Measurements from ENCODE around the gene MCUR1.
"Not testable (repeated sequence)": the region's sequence is repeated elsewhere in the genome, so short reads cannot be mapped to it uniquely, and the experiment has no call there.

Gene MCUR1

GRCh38 chr6:13776602-13777001 lies 37.8 kb downstream of the MCUR1 start:
- no peak for DNase-seq (ENCODE audit: low read depth, low spot score)

- DNase-seq (ENCODE audit: low read depth, low spot score) = not testable (repeated sequence)
These were observed 38.9 kb downstream of the MCUR1 start for GRCh38 chr6:13775466-13775865.

- not testable (repeated sequence) for DNase-seq (ENCODE audit: low read depth, low spot score)
These were observed 41.9 kb downstream of the MCUR1 start for GRCh38 chr6:13772358-13773030.

- DNase-seq (ENCODE audit: low read depth, low spot score) = no peak
These were observed 44.7 kb downstream of the MCUR1 start for GRCh38 chr6:13769655-13770053.

GRCh38 chr6:13769034-13769654 lies 45.2 kb downstream of the MCUR1 start:
- no peak for DNase-seq (ENCODE audit: low read depth, low spot score)

- DNase-seq (ENCODE audit: low read depth, low spot score) = no peak
These were observed 47.1 kb downstream of the MCUR1 start for GRCh38 chr6:13767121-13767808.

- DNase-seq (ENCODE audit: low read depth, low spot score) = no peak
These were observed 48.1 kb downstream of the MCUR1 start for GRCh38 chr6:13766201-13766634.

- no peak for DNase-seq (ENCODE audit: low read depth, low spot score)
These were observed 48.8 kb downstream of the MCUR1 start for GRCh38 chr6:13765570-13765969.

GRCh38 chr6:13764996-13765395 lies 49.4 kb downstream of the MCUR1 start:
- DNase-seq (ENCODE audit: low read depth, low spot score) = no peak

GRCh38 chr6:13763740-13764381 lies 50.5 kb downstream of the MCUR1 start:
- DNase-seq (ENCODE audit: low read depth, low spot score) = no peak

GRCh38 chr6:13762611-13763441 lies 51.5 kb downstream of the MCUR1 start:
- no peak for DNase-seq (ENCODE audit: low read depth, low spot score)

GRCh38 chr6:13761361-13762036 lies 52.9 kb downstream of the MCUR1 start:
- no peak for DNase-seq (ENCODE audit: low read depth, low spot score)

GRCh38 chr6:13760307-13761304 lies 53.8 kb downstream of the MCUR1 start:
- DNase-seq (ENCODE audit: low read depth, low spot score) = no peak

GRCh38 chr6:13759025-13759424 lies 55.3 kb downstream of the MCUR1 start:
- no peak for DNase-seq (ENCODE audit: low read depth, low spot score)

- no peak for DNase-seq (ENCODE audit: low read depth, low spot score)
These were observed 59.7 kb downstream of the MCUR1 start for GRCh38 chr6:13754644-13755043.

GRCh38 chr6:13743736-13744127 lies 70.6 kb downstream of the MCUR1 start:
- no peak for DNase-seq (ENCODE audit: low read depth, low spot score)

- DNase-seq (ENCODE audit: low read depth, low spot score) = no peak
These were observed 71.2 kb downstream of the MCUR1 start for GRCh38 chr6:13742961-13743735.

- no peak for DNase-seq (ENCODE audit: low read depth, low spot score)
These were observed 73.0 kb downstream of the MCUR1 start for GRCh38 chr6:13741365-13741764.

All from iPS DF 19.7 (cell line).